Mononuclear cell (primary cell): ENCODE data around the gene BMP4. TPM values are rescaled to one million over a fixed set of nuclear protein-coding genes. Genes with fewer than 3 reads are reported as not detected.

Source experiments
- H3K27me3 ChIP-seq: 2 replicates; pipeline ENCODE4 v1.6.0; 2011; ENCODE audit warnings: low read length, control low read depth; ENCODE audit not compliant: insufficient read depth
- H3K4me1 ChIP-seq: 2 replicates; pipeline ENCODE4 v1.5.1; 2011; ENCODE audit warnings: mild to moderate bottlenecking, low read length, control low read depth; ENCODE audit not compliant: insufficient read depth
- H3K4me3 ChIP-seq: 2 replicates; pipeline ENCODE4 v1.5.1; 2011; ENCODE audit warnings: mild to moderate bottlenecking, low read length, moderate library complexity
- H3K9me3 ChIP-seq: 2 replicates; pipeline ENCODE4 v1.5.1; 2011; ENCODE audit warnings: low read depth, mild to moderate bottlenecking, control low read depth, low read length
- total RNA-seq: library from RNA; depleted of rRNA; stranded (reverse); fragments of >200 nt; gene quantifications from one replicate; pipeline ENCODE4 v1.2.3, GENCODE V29; 2012

Gene BMP4
- total RNA-seq, 1 donor, result not detected

DNA sequence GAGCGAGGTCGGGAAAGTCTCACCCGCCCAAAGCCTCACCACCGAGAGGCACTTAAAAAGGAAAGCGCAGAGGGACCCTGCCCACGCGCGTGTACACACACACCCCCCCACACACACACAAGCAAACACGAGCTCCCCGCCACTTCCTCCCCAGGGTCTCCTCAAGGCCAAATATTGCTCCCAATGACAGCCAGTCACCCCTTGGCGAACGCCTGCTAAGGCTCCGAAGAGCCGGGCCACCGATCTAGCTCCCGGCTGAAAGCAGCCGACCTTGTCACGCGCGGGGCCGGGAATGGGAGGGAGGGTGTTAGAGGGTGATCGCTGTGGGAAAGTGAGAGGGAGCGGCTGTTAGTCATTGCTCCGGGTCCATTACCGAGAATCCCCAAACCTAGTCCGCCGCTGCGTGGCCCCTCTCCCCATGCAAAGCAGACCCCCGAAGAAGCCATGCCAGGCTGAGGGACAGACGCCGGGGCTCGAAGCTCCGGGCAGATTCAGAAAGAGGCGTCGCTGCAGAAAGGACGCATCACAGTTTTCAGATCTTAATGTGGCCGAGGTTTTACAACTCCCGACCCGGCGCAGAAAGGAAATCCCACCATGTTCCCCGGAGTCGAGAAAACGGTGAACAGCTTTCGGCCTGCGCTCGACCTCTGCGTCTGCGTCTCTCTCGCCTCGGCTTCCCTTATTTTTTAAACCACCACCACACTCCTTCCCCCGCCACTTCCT is 2.6 kb downstream of the BMP4 start:
- H3K4me3 ChIP-seq, result no peak overlapping the region
- peaks cover 21% of the 10 kb centered on the region for H3K4me1 ChIP-seq
- H3K9me3 ChIP-seq, result no peaks in the 10 kb centered on the region
- H3K27me3 ChIP-seq, result peaks cover 77% of the 10 kb centered on the region

DNA sequence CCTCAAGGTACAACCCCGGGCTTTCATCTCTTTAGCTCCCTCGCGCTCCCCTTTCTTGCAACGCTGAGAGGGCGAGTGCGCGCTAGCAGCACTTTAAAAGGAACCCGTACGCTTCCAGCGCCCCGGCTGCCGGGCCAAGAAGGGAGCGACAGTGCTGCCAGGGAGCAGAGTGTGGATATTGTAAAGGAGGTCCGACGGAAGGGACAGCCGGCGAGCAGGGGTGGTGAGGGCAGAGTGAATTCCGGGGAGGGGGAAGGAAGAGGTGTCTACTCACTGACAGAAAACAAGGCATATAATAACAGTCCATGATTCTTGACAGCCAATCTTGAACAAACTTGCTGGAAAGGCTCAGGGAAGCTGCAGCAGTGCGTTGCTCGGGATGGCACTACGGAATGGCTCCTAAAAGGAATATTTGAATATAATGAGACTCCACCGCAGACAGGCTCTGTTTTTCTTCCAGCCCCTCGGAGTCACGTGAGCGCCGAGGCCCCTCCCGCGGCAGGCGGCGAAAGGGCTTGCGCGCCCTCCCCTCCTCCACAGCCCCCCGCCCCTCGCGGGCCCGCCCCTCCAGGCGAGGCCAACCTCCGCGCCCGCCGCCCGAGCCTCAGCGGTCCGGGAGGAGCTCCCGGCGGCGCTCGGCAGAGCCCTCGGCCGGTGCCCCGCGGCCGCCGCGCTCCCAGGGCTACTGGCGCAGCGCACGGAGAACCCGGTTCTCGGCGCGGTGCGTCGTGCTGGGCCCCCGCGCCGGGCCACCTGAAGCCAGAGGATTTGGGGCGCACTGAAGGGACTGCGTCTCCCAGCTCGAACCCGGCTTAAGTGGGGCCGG is 3.4 kb downstream of the BMP4 start:
- Histone ChIP-seq H3K9me3 (no peaks in the 10 kb centered on the region), H3K4me3 (no peak overlapping the region), H3K4me1 (peaks cover 21% of the 10 kb centered on the region), H3K27me3 (peaks cover 75% of the 10 kb centered on the region)

DNA sequence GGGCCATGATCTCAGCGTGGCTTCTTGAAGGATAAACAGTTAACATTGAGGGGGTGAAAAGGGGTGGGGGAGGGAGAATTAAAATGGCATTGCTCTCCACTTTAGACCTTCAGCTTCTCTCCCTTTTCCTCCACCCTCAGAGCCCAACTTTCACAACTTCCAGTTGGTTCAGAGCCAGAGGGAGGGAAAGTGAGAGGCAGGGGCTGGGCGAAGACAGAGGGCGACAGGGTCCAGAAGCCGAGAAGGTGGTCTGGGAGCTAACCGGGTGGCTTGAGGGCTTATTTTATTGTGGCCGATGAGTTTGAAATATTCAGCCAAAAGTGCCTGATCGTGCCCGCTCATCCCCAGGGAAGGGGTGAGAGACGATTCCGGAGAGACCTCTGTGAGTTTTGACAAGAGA is 4.1 kb downstream of the BMP4 start:
- Histone ChIP-seq H3K4me3 (no peak overlapping the region), H3K27me3 (peaks cover 75% of the 10 kb centered on the region), H3K9me3 (no peaks in the 10 kb centered on the region), H3K4me1 (peaks cover 21% of the 10 kb centered on the region)

DNA sequence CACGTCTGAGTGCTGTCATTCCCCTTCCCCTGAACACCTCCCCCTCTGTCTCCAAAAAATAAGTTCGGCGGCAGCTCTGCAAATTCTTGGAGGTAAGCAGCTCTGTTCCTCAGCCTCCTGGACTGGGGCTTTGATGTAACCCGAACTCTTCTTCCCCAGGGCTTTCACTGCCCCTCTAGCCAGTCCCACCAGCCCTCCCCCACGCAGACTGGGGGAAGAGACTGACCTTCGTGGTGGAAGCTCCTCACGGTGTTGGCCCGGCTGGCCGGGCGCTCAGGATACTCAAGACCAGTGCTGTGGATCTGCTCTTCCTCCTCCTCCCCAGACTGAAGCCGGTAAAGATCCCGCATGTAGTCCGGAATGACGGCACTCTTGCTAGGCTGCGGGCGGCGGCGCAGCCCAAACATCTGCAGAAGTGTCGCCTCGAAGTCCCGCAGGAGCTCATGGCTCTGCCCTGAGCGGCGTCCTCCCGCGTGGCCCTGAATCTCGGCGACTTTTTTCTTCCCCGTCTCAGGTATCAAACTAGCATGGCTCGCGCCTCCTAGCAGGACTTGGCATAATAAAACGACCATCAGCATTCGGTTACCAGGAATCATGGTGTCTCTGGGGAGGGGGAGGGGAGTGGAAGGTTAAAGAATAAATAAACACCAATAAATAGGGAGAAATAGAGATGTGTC is 4.9 kb downstream of the BMP4 start:
- no peaks in the 10 kb centered on the region for H3K9me3 ChIP-seq
- no peak overlapping the region for H3K4me3 ChIP-seq
- peaks cover 21% of the 10 kb centered on the region for H3K4me1 ChIP-seq
- H3K27me3 ChIP-seq, result peaks cover 75% of the 10 kb centered on the region

DNA sequence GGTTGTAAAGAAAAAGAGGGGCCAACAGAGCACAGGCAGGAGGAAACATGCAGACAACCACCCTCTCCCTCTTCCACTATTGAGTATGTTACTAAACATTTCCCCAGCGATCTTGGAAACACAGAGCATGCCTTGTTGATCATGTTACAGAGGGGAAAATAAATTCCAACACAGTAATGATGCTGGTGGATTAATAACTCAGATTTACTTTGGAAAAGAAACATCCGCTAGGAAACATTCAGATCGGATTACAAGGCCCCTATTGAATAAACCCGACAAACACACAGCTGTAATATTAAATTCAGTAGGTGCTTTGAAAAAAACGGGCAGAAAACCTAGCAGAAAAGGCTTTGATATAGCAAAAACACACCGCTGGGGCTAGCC is 5.4 kb downstream of the BMP4 start:
- peaks cover 19% of the 10 kb centered on the region for H3K4me1 ChIP-seq
- H3K9me3 ChIP-seq, result no peaks in the 10 kb centered on the region
- H3K4me3 ChIP-seq, result no peak overlapping the region
- peaks cover 75% of the 10 kb centered on the region for H3K27me3 ChIP-seq

DNA sequence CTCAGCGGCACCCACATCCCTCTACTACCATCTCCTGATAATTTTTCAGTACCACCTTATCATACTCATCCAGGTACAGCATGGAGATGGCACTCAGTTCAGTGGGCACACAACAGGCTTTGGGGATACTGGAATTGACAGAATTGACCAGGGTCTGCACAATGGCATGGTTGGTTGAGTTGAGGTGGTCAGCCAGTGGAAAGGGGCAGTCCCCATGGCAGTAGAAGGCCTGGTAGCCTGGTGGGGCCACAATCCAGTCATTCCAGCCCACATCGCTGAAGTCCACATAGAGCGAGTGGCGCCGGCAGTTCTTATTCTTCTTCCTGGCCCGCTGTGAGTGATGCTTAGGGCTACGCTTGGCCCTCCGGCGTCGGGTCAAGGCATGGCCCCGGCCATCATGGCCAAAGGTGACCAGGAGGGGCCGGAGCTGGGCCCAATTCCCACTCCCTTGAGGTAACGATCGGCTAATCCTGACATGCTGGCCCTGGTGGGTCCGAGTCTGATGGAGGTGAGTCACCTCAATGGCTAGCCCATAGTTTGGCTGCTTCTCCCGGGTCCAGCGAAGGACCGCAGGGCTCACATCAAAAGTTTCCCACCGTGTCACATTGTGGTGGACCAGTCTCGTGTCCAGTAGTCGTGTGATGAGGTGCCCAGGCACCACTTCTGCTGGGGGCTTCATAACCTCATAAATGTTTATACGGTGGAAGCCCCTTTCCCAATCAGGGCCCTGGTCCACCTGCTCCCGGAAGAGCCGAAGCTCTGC is 6.4 kb downstream of the BMP4 start:
- Histone ChIP-seq H3K9me3 (no peaks in the 10 kb centered on the region), H3K4me3 (no peak overlapping the region), H3K4me1 (peaks cover 8% of the 10 kb centered on the region), H3K27me3 (peaks cover 75% of the 10 kb centered on the region)

DNA sequence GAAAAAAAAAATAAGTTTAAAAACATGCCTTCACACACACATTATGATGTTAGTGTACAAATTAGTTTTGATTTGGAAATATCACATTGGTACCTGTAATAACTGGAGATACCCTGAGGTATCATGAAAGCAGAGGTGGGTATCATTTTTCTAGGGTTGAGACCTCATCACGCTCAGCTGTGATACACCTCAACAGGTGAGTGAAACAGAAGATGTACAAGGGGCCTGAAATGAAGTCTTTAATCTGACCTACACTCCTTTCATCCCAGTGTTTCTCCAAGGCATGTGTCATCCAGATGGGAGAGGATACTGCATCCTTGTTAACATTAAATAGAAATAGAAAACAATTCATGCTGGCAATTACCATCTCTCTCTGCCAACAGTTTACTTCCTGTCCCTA is 7.4 kb downstream of the BMP4 start:
- no peaks in the 10 kb centered on the region for H3K9me3 ChIP-seq
- peaks cover 73% of the 10 kb centered on the region for H3K27me3 ChIP-seq
- H3K4me3 ChIP-seq, result no peak overlapping the region
- H3K4me1 ChIP-seq, result no peaks in the 10 kb centered on the region

DNA sequence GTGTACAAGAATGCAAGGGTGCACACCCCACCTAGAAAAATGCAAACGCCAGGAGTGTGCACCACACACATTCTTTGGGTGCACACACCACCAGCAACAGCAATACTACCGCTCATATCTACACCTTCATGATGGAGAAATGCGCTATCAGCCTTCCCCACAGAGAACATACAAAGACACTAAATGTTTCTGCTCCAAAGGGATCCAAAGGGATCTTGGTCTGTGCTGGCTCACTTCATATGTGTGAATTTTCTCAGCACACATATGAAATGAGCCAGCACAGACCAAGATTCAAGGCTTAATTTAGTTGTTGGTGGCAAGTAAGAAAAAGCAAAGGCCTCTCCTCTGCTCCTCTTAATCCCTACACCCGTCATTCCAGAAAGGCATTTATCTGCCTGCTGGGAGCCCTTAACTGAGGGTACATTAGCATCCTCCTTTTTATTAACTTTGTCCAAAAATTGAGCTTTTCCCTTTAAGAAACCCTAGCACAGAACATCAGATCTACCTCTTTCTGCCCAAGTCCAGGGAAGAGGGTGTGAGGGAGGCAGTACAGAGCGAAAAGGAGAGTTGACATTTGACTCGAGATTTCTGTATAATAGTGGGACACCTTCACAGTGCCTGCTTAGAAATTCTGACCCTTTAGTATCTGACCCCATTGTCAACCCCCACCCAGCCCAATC is 8.3 kb downstream of the BMP4 start:
- no peak overlapping the region for H3K4me3 ChIP-seq
- H3K27me3 ChIP-seq, result peaks cover 74% of the 10 kb centered on the region
- no peaks in the 10 kb centered on the region for H3K9me3 ChIP-seq
- H3K4me1 ChIP-seq, result no peaks in the 10 kb centered on the region

DNA sequence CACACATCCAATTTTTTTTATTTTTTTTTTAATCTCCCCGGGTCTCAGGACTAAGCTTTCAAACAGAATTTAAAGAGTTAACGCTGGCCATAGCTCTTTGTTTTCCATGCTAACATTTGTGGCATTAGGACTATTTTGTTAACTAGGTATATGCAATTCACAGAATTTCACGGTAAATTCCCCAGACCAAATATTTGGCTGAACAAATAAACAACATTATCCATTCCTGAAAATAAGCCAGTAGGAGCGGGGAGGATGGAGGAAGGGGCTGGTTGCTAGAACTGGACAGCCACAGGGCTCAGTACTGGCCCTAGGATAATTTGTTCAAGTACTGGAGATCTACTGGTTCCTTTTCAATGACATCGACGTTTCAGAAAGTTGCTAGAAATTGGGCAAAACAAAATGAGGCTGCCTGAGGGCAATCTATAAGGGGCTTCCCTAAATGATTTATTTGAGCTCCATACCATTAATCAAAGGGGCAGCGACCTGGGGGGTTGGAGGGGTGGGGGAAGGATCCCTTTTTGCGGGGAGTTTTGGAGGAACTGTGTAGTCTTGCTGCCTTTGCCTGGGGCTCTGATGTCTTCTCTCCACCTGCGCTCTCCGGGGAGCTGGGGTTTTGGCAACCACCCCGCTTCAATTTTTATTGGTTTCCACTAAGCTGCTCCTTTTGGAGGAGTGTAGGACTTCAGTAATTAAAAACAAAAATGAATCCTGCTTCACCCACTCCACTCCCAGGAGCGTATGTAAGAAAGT is 9.0 kb downstream of the BMP4 start:
- Histone ChIP-seq H3K27me3 (peaks cover 74% of the 10 kb centered on the region), H3K4me3 (no peak overlapping the region), H3K4me1 (no peaks in the 10 kb centered on the region), H3K9me3 (no peaks in the 10 kb centered on the region)

DNA sequence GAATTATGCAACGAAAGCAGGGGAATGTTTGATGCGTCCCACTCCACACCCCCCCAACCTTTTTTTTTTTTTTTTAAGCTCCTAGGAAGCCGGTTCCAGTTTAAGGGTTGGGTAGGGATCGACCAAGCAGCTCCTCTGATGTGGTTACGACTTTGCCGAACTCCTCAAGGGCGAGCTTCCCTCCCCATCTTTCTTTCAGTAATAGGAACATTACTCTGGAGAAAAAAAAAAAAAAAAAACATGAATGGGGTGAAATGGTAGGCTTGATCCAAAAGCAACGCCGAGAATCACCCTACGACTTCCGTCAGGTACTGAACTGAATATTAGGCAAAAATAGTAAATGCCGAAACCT is 9.6 kb downstream of the BMP4 start:
- Histone ChIP-seq H3K4me3 (no peak overlapping the region), H3K9me3 (no peaks in the 10 kb centered on the region), H3K27me3 (peaks cover 71% of the 10 kb centered on the region), H3K4me1 (no peaks in the 10 kb centered on the region)

DNA sequence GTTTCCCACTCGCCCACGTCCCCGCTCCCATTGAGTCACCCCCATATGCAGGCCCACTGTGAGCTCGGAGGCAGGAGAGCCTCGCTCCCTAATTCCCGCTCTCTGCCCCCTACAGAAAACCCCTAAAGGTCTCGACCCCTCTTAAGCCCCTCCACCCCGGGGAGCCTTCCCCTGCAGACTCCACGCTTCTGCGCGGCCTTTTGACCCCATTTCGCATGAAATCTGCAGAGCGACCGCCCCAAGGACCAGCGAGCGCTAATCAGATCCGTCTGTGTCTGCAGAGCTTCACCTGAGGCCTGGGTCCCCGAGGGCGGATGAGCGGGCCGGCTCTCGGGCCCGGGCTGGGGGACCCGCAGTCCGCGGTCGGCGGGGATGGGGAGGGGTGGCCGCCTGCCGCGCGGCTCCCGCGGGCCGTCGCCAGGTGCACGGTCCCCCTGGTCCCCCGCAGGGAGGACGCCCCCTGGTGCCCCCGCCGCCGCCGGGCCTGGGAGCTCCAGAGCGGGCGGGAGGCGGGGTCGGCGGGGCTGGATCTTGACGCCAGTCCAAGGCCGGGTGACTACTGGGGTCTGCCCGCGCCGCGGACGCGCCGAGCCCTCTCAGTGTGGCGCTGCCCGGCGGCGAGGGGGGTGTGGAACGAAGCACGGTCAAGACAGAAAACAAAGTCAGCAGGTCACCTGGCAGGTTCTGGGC is 10.1 kb downstream of the BMP4 start:
- Histone ChIP-seq H3K4me1 (no peaks in the 10 kb centered on the region), H3K4me3 (no peak overlapping the region), H3K9me3 (no peaks in the 10 kb centered on the region), H3K27me3 (peaks cover 65% of the 10 kb centered on the region)

DNA sequence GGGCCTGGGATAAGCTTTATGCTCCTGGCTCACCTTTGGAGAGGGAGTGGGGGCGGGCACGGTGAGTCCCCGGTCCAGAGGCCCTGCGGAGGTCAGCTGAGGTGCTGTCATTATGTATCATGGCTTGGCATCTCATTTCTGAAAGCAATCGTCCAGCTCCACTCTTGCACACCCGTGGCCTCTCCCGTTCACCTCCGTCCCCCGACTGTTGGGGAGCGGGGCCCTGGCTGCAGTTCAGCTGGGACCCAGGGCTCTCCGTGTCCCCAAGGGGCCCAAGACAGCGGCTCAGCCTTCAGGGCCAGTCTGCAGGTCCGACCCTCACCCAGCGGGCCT is 10.6 kb downstream of the BMP4 start:
- H3K4me1 ChIP-seq, result no peaks in the 10 kb centered on the region
- H3K9me3 ChIP-seq, result no peaks in the 10 kb centered on the region
- H3K27me3 ChIP-seq, result peaks cover 64% of the 10 kb centered on the region

DNA sequence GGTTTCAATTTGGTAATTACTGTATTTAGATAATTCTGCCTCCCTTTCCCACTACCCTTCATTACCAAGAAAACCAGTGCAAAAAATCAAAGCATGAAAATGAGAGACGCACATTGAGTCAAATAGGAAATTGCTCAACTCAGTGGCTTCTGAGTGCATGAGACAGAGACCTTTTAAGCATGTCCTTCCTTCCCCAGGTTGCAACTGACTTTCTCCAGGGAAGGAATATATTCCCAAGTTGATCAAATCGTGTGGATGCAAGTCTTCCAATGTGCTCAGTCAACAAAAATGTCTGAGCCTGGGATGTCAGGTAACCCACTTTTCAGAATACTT is 12.9 kb downstream of the BMP4 start:
- no peaks in the 10 kb centered on the region for H3K4me1 ChIP-seq
- H3K27me3 ChIP-seq, result peaks cover 54% of the 10 kb centered on the region
- no peaks in the 10 kb centered on the region for H3K9me3 ChIP-seq
- H3K4me3 ChIP-seq, result no peak overlapping the region

More for the DNA sequence above, 10.6 kb downstream of the BMP4 start:
- H3K4me3 ChIP-seq, result no peak overlapping the region
